PC-3 (cell line): ENCODE measurements around the gene TENT5C. TPM values are rescaled to one million over a fixed set of nuclear protein-coding genes. Genes with fewer than 3 reads are reported as not detected.

ENCODE experiments used
- ATAC-seq: fragments of 200-7000 bp; cut with Tn5 transposase; 2 replicates; pipeline ENCODE4 v1.9.1; 2020; ENCODE audit warnings: mild to moderate bottlenecking, moderate library complexity
- BruUV-seq: library from RNA; stranded (reverse); fragments of 400-500 nt; replicated peaks from 2 replicates; lab custom pipeline; 2021; lab: Mats Ljungman, UMichigan
- CTCF ChIA-PET: fragments of 300-600 bp; sonication (Branson Sonifier 250); formaldehyde crosslinking; loops from one replicate; lab custom pipeline; 2022; ENCODE audit warnings: antibody characterized with exemption; lab: Charles Lee
- POLR2A ChIA-PET: fragments of 300-600 bp; sonication (Branson Sonifier 250); formaldehyde crosslinking; loops from one replicate; lab custom pipeline; 2022; ENCODE audit warnings: antibody characterized with exemption; ENCODE audit not compliant: unreplicated experiment; lab: Charles Lee
- DNase-seq: peaks from one replicate; pipeline ENCODE4 v3.0.0-alpha.2; 2015
- H2AFZ ChIP-seq: fragments of 300-600 bp; sonication (generic); 2 replicates; pipeline ENCODE4 v1.6.0; 2016; ENCODE audit warnings: antibody characterized with exemption, low read length
- H3F3A ChIP-seq: fragments of 300-600 bp; sonication (generic); one replicate; pipeline ENCODE4 v1.6.0; 2017; ENCODE audit warnings: antibody characterized with exemption, low read length, control low read depth, mild to moderate bottlenecking; ENCODE audit not compliant: unreplicated experiment
- H3K27ac ChIP-seq: fragments of 300-600 bp; sonication (generic); 2 replicates; pipeline ENCODE4 v1.5.1; 2016; ENCODE audit warnings: mild to moderate bottlenecking, low read length
- H3K27me3 ChIP-seq: fragments of 300-600 bp; sonication (generic); 2 replicates; pipeline ENCODE4 v1.6.1; 2016; ENCODE audit warnings: low read length, mixed read lengths
- H3K36me3 ChIP-seq: fragments of 300-600 bp; sonication (generic); 2 replicates; pipeline ENCODE4 v1.6.1; 2016; ENCODE audit warnings: low read depth, mixed run types, low read length, mixed read lengths
- H3K4me1 ChIP-seq: fragments of 300-600 bp; sonication (generic); 2 replicates; pipeline ENCODE4 v1.5.1; 2016; ENCODE audit warnings: low read length; ENCODE audit not compliant: insufficient read depth
- H3K4me2 ChIP-seq: fragments of 300-600 bp; sonication (generic); 2 replicates; pipeline ENCODE4 v1.6.0; 2016; ENCODE audit warnings: low read length
- H3K4me3 ChIP-seq: fragments of 300-600 bp; sonication (generic); 2 replicates; pipeline ENCODE4 v1.5.1; 2016; ENCODE audit warnings: mild to moderate bottlenecking, low read length, mixed read lengths
- H3K79me2 ChIP-seq: fragments of 300-600 bp; sonication (generic); 2 replicates; pipeline ENCODE4 v1.6.1; 2017; ENCODE audit warnings: low read length, mixed read lengths
- H3K9ac ChIP-seq: fragments of 300-600 bp; sonication (generic); 2 replicates; pipeline ENCODE4 v1.6.0; 2016; ENCODE audit warnings: mild to moderate bottlenecking, low read length
- H3K9me2 ChIP-seq: fragments of 300-600 bp; sonication (generic); replicated peaks from 2 replicates; pipeline ENCODE4 v1.6.1; 2016; ENCODE audit warnings: mixed run types, low read length, mixed read lengths
- H3K9me3 ChIP-seq: fragments of 300-600 bp; sonication (generic); 2 replicates; pipeline ENCODE4 v1.6.1; 2016; ENCODE audit warnings: low read length, mixed read lengths
- H4K20me1 ChIP-seq: fragments of 300-600 bp; sonication (generic); 2 replicates; pipeline ENCODE4 v1.6.1; 2016; ENCODE audit warnings: low read length, mixed read lengths
- CTCF ChIP-seq: fragments of 300-600 bp; sonication (generic); conservative IDR thresholded peaks from 2 replicates; pipeline ENCODE4 v1.5.1; 2017; ENCODE audit warnings: antibody characterized with exemption, low read depth, mild to moderate bottlenecking, low read length
- EZH2 ChIP-seq: fragments of 300-600 bp; sonication (generic); IDR thresholded peaks from one replicate; pipeline ENCODE4 v1.6.1; 2017; ENCODE audit warnings: antibody characterized with exemption, mild to moderate bottlenecking, low read length; ENCODE audit not compliant: unreplicated experiment
- EZH2phosphoT487 ChIP-seq: fragments of 300-600 bp; sonication (generic); IDR thresholded peaks from 2 replicates; pipeline ENCODE4 v1.6.1; 2018; ENCODE audit warnings: mild to moderate bottlenecking, antibody characterized with exemption, low read length, borderline replicate concordance
- intact Hi-C: fragments of 100-400 bp; cut with micrococcal nuclease; formaldehyde crosslinking; loops from 2 replicates; pipeline ENCODE4 v1.9.0; 2023
- total RNA-seq: library from RNA; depleted of rRNA; stranded (reverse); fragments of >200 nt; gene quantifications from 2 replicates; pipeline ENCODE4 v1.2.3, GENCODE V29; 2014

The TENT5C gene
- total RNA-seq, 1 experiment from 2014 or later = 2.4 TPM

- Histone ChIP-seq H3K4me3 (no peak overlapping the region), H3K27me3 (no peaks in the 10 kb centered on the region)
- TF ChIP-seq EZH2 = no peak
- TF ChIP-seq CTCF = no peak
- no peak for TF ChIP-seq EZH2phosphoT487
Measured at GRCh38 chr1:117567976-117568375, 37.9 kb upstream of the TENT5C start.

GRCh38 chr1:117568999-117569398 lies 36.8 kb upstream of the TENT5C start:
- no peak overlapping the region for H3K9ac ChIP-seq
- no peak overlapping the region for H3K4me2 ChIP-seq
- DNase-seq = no peak
- BruUV-seq = no TSS peak
- H2AFZ ChIP-seq = no peak overlapping the region
- ChIA-PET CTCF (no interaction called here), POLR2A (interaction anchor here (0.5 kb wide), 1 partner anchor 225 kb away, joined by 5 read pairs; no protein-coding TSS in a partner anchor)
- ATAC-seq = no peak
- no peaks in the 10 kb centered on the region for H3K9me3 ChIP-seq
- H3K4me1 ChIP-seq = peaks cover 22% of the 10 kb centered on the region
- no peak for TF ChIP-seq EZH2
- TF ChIP-seq CTCF = no peak
- no peak for TF ChIP-seq EZH2phosphoT487
- H3K79me2 ChIP-seq = no peaks in the 10 kb centered on the region
- no peak overlapping the region for H3K27ac ChIP-seq
- H3K27me3 ChIP-seq = no peaks in the 10 kb centered on the region
- no peaks in the 10 kb centered on the region for H3F3A ChIP-seq
- no peaks in the 10 kb centered on the region for H3K36me3 ChIP-seq
- no peaks in the 10 kb centered on the region for H3K9me2 ChIP-seq
- H3K4me3 ChIP-seq = no peak overlapping the region
- H4K20me1 ChIP-seq = no peaks in the 10 kb centered on the region
- intact Hi-C loops = no loop called here

More at GRCh38 chr1:117567976-117568375, 37.9 kb upstream of the TENT5C start:
- CTCF ChIA-PET = no interaction called here
- Histone ChIP-seq H3K4me2 (no peak overlapping the region), H3K9me3 (no peaks in the 10 kb centered on the region), H4K20me1 (no peaks in the 10 kb centered on the region), H3K27ac (no peak overlapping the region), H3F3A (no peaks in the 10 kb centered on the region), H3K79me2 (no peaks in the 10 kb centered on the region), H3K9ac (no peak overlapping the region), H3K9me2 (no peaks in the 10 kb centered on the region), H3K4me1 (peaks cover 25% of the 10 kb centered on the region), H2AFZ (no peak overlapping the region), H3K36me3 (no peaks in the 10 kb centered on the region)
- ATAC-seq (no peak), DNase-seq (no peak)
- intact Hi-C loops = no loop called here
- POLR2A ChIA-PET = no interaction called here
- no TSS peak for BruUV-seq

GRCh38 chr1:117569856-117570255 lies 36.0 kb upstream of the TENT5C start:
- ATAC-seq (no peak), DNase-seq (no peak)
- no peaks in the 10 kb centered on the region for H3K79me2 ChIP-seq
- CTCF ChIA-PET = no interaction called here
- intact Hi-C loops = no loop called here
- no peak overlapping the region for H3K27ac ChIP-seq
- no peaks in the 10 kb centered on the region for H3K36me3 ChIP-seq
- no peaks in the 10 kb centered on the region for H3F3A ChIP-seq
- H3K9ac ChIP-seq = no peak overlapping the region
- POLR2A ChIA-PET = no interaction called here
- no peaks in the 10 kb centered on the region for H4K20me1 ChIP-seq
- no peak for TF ChIP-seq EZH2phosphoT487
- no peaks in the 10 kb centered on the region for H3K9me3 ChIP-seq
- H3K4me1 ChIP-seq = peaks cover 22% of the 10 kb centered on the region
- H2AFZ ChIP-seq = peak overlapping the region; percentile 35; the same call in 1 of the 2 replicates
- H3K9me2 ChIP-seq = no peaks in the 10 kb centered on the region
- H3K27me3 ChIP-seq = no peaks in the 10 kb centered on the region
- no peak overlapping the region for H3K4me3 ChIP-seq
- no TSS peak for BruUV-seq
- H3K4me2 ChIP-seq = no peak overlapping the region
